CD8-positive, alpha-beta memory T cell (primary cell): ENCODE measurements around the gene PRR15L. TPM values are rescaled to one million over a fixed set of nuclear protein-coding genes. Genes with fewer than 3 reads are reported as not detected.
"Not testable (repeated sequence)": the region's sequence is repeated elsewhere in the genome, so short reads cannot be mapped to it uniquely, and the experiment has no call there.

Experiments used
- CTCF ChIA-PET: fragments of 350-600 bp; sonication (Branson Sonifier 250); formaldehyde crosslinking; loops from one replicate; lab custom pipeline; 2021; ENCODE audit warnings: antibody characterized with exemption; lab: Charles Lee
- POLR2A ChIA-PET: fragments of 350-600 bp; sonication (Branson Sonifier 250); formaldehyde crosslinking; loops from one replicate; lab custom pipeline; 2021; ENCODE audit warnings: antibody characterized with exemption; lab: Charles Lee
- DNase-seq, 5 donors: peaks; one replicate each; pipeline versions ENCODE4 v3.0.0 to v3.0.0-alpha.2; 2020 to 2022; ENCODE audit warnings: mixed read lengths in 1 of 5
- H3K27ac ChIP-seq: one replicate; pipeline ENCODE4 v1.7.0; 2013; ENCODE audit warnings: low read depth, mild to moderate bottlenecking, low read length, moderate library complexity
- H3K27me3 ChIP-seq: 2 replicates; pipeline ENCODE4 v1.7.0; 2013; ENCODE audit warnings: low read length, mild to moderate bottlenecking; ENCODE audit not compliant: insufficient read depth, poor library complexity, severe bottlenecking
- H3K36me3 ChIP-seq: 2 replicates; pipeline ENCODE4 v1.7.0; 2013; ENCODE audit warnings: mild to moderate bottlenecking, low read length, moderate library complexity; ENCODE audit not compliant: insufficient read depth
- H3K4me1 ChIP-seq: 2 replicates; pipeline ENCODE4 v1.7.0; 2013; ENCODE audit warnings: mild to moderate bottlenecking, low read length, moderate library complexity; ENCODE audit not compliant: insufficient read depth
- H3K4me3 ChIP-seq: 2 replicates; pipeline ENCODE4 v1.7.0; 2013; ENCODE audit warnings: mild to moderate bottlenecking, low read length
- H3K9me3 ChIP-seq: 2 replicates; pipeline ENCODE4 v1.7.0; 2013; ENCODE audit warnings: mild to moderate bottlenecking, low read length
- H3K27ac Mint-ChIP-seq, 8 donors: one replicate each; pipeline ENCODE4 v1.8.0; 2020 to 2021; ENCODE audit warnings: mixed read lengths in 8 of 8, mild to moderate bottlenecking in 6 of 8, inconsistent platforms in 3 of 8, moderate library complexity in 3 of 8
- H3K27me3 Mint-ChIP-seq, 2 donors: one replicate each; pipeline ENCODE4 v1.8.0; 2020 to 2021; ENCODE audit warnings: mixed read lengths in 2 of 2, mild to moderate bottlenecking in 1 of 2, moderate library complexity in 1 of 2
- H3K36me3 Mint-ChIP-seq, 3 donors: one replicate each; pipeline ENCODE4 v1.8.0; 2020 to 2021; ENCODE audit warnings: mixed read lengths in 3 of 3, inconsistent platforms in 1 of 3, mild to moderate bottlenecking in 1 of 3
- H3K4me1 Mint-ChIP-seq, 3 donors: one replicate each; pipeline ENCODE4 v1.8.0; 2020 to 2021; ENCODE audit warnings: mixed read lengths in 3 of 3, inconsistent platforms in 1 of 3, mild to moderate bottlenecking in 1 of 3
- H3K4me3 Mint-ChIP-seq, 7 donors: one replicate each; pipeline ENCODE4 v1.8.0; 2020 to 2021; ENCODE audit warnings: mixed read lengths in 7 of 7, mild to moderate bottlenecking in 6 of 7, moderate library complexity in 4 of 7, inconsistent platforms in 2 of 7
- H3K9me3 Mint-ChIP-seq, 5 donors: one replicate each; pipeline ENCODE4 v1.8.0; 2020 to 2022; ENCODE audit warnings: mixed read lengths in 5 of 5, mild to moderate bottlenecking in 3 of 5, moderate library complexity in 2 of 5, inconsistent platforms in 1 of 5
- polyA plus RNA-seq: library from polyadenylated mRNA; unstranded; fragments of 300-500 nt; fragmentation: Illumina TruSeq; gene quantifications from one replicate; pipeline ENCODE4 v1.2.3, GENCODE V29; 2021
- total RNA-seq, 2 experiments: library from RNA; stranded (reverse); gene quantifications; one replicate each; pipeline ENCODE4 v1.2.3, GENCODE V29; 2021

Gene PRR15L, protein sequence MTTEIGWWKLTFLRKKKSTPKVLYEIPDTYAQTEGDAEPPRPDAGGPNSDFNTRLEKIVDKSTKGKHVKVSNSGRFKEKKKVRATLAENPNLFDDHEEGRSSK
- total RNA-seq, result not detected
- polyA plus RNA-seq, result not detected

DNA sequence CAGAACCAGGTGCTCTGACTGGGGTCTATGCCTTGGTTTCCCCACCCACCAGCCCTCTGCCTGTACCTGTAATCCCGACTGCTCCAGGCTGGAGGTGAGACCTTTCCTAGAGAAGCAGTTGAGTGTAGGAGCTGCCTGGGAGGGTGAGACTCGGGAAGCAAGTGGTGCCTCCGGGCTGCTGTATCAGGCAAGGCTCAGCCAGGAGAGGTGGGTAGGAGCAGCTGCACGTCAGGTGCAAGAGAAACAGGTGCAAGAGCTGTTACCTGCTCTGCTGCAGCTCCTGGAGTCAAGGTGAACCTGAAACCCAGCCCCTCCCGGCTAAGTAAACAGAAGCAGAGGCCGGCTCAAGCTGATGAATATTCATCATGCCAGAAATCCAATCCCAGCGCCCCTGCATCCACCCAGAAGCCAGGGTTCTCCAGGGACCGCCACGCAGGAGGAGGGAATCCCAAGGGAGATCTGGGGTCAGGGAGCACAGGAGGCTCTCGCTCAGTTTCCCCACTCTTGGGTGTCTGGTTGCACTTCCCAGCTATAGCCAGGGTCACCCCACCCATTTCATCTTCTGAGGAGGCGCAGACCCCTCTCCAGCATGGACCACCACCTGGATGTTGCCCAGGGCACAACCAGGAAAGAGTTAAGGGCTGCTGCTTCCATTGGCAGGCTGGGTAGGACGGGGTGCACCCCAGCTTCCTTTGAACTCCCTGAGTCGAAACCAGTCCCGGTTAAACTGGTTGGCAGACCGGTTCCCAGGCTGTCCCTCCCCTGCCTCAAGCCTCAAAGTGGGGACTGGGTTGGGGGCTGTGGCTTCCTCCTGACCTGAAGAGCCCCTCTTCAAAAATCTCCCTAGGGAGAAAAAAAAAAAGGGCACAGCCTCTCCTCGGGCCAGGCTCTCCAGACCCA lies at the start of gene PRR15L:
TSS of gene PRR15L (minus strand) at position 293 of the 900 bp plus-strand sequence. CDS start 4,649 bp downstream, outside the sequence.
- Mint-ChIP-seq H3K27me3 (peaks cover 0 to 1% of the 10 kb centered on the region in 2 donors), H3K9me3 (no peaks in the 10 kb centered on the region), H3K4me3 (no peak within 1 kb of the TSS), H3K4me1 (no peaks in the 10 kb centered on the region), H3K36me3 (peaks cover 0 to 4% (median 1%) of the 10 kb centered on the region in 3 donors), H3K27ac (peak within 1 kb of the TSS in 2 of 8 donors; percentile 36 to 50)
- Histone ChIP-seq H3K27ac (no peak within 1 kb of the TSS), H3K4me1 (no peaks in the 10 kb centered on the region), H3K9me3 (no peaks in the 10 kb centered on the region), H3K27me3 (no peaks in the 10 kb centered on the region), H3K4me3 (no peak within 1 kb of the TSS), H3K36me3 (no peaks in the 10 kb centered on the region)
- CTCF ChIA-PET, result interaction anchor here (1.3 to 17.2 kb wide), 4 partner anchors 9 to 13 kb away, joined by 3 to 191 read pairs (median 14); partner anchors contain the start of gene CDK5RAP3
- POLR2A ChIA-PET, result no interaction called here
- DNase-seq, result peak in 1 of 5 donors; percentile 35

- H3K4me1 ChIP-seq, result peaks cover 8% of the 10 kb centered on the region
- peaks cover 11% of the 10 kb centered on the region for H3K27me3 ChIP-seq
- CTCF ChIA-PET, result no interaction called here
- DNase-seq, result no peak
- POLR2A ChIA-PET, result no interaction called here
- Mint-ChIP-seq H3K27ac (no peak overlapping the region), H3K4me1 (peaks cover 6 to 11% (median 10%) of the 10 kb centered on the region in 3 donors), H3K9me3 (no peaks in the 10 kb centered on the region), H3K27me3 (peaks cover 30 to 47% of the 10 kb centered on the region in 2 donors), H3K36me3 (no peaks in the 10 kb centered on the region), H3K4me3 (no peak overlapping the region)
- no peaks in the 10 kb centered on the region for H3K9me3 ChIP-seq
- H3K36me3 ChIP-seq, result no peaks in the 10 kb centered on the region
- H3K4me3 ChIP-seq, result no peak overlapping the region
- no peak overlapping the region for H3K27ac ChIP-seq
These were observed 49.4 kb upstream of the PRR15L start for GRCh38 chr17:48006936-48007709.

DNA sequence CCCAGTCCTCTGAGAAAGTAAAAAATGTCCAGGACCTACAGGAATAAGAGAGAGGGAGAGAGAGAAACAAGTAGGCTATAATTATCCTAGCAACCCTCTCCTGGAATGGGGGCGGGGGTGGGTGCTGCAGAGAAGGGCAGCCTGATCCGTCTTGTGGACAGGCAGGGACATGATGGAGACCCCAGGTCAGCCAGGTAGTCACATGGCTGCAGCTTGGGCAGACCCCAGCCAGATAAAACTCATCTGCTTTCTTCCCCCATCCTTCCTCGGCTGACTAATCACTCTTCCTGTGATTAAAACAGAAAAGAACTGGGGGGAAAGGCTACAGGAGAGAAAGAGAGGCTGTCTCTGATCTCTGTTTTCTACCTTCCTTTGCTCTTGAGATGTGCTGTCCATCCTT lies 47.3 kb upstream of the PRR15L start:
- Mint-ChIP-seq H3K27ac (no peak overlapping the region), H3K4me1 (no peaks in the 10 kb centered on the region), H3K27me3 (peaks cover 19 to 34% of the 10 kb centered on the region in 2 donors), H3K36me3 (no peaks in the 10 kb centered on the region), H3K9me3 (no peaks in the 10 kb centered on the region), H3K4me3 (no peak overlapping the region)
- no peaks in the 10 kb centered on the region for H3K9me3 ChIP-seq
- H3K27me3 ChIP-seq, result peaks cover under 1% of the 10 kb centered on the region
- no peak overlapping the region for H3K27ac ChIP-seq
- no peak overlapping the region for H3K4me3 ChIP-seq
- H3K4me1 ChIP-seq, result no peaks in the 10 kb centered on the region
- CTCF ChIA-PET, result no interaction called here
- POLR2A ChIA-PET, result no interaction called here
- no peaks in the 10 kb centered on the region for H3K36me3 ChIP-seq
- no peak for DNase-seq

- DNase-seq, result no peak
- POLR2A ChIA-PET, result no interaction called here
- Mint-ChIP-seq H3K36me3 (no peaks in the 10 kb centered on the region), H3K9me3 (no peaks in the 10 kb centered on the region), H3K4me3 (no peak overlapping the region), H3K27me3 (peaks cover 13 to 26% of the 10 kb centered on the region in 2 donors), H3K27ac (peak overlapping the region in 1 of 8 donors; percentile 72), H3K4me1 (no peaks in the 10 kb centered on the region)
- Histone ChIP-seq H3K4me3 (no peak overlapping the region), H3K27me3 (no peaks in the 10 kb centered on the region), H3K27ac (no peak overlapping the region), H3K9me3 (no peaks in the 10 kb centered on the region), H3K36me3 (no peaks in the 10 kb centered on the region), H3K4me1 (no peaks in the 10 kb centered on the region)
- CTCF ChIA-PET, result interaction anchor here (1.8 kb wide), 1 partner anchor 33 kb away, joined by 4 read pairs; the partner anchor contains the start of gene CDK5RAP3
These were observed 45.9 kb upstream of the PRR15L start for GRCh38 chr17:48003417-48004151.

GRCh38 chr17:48002916-48003416 lies 45.3 kb upstream of the PRR15L start:
- ChIA-PET POLR2A (no interaction called here), CTCF (interaction anchor here (1.8 kb wide), 1 partner anchor 32 kb away, joined by 4 read pairs; the partner anchor contains the start of gene CDK5RAP3)
- H3K36me3 ChIP-seq, result no peaks in the 10 kb centered on the region
- peak overlapping the region; percentile 69 for H3K27ac ChIP-seq
- H3K4me1 ChIP-seq, result no peaks in the 10 kb centered on the region
- Mint-ChIP-seq H3K4me1 (no peaks in the 10 kb centered on the region), H3K9me3 (no peaks in the 10 kb centered on the region), H3K4me3 (no peak overlapping the region), H3K36me3 (no peaks in the 10 kb centered on the region), H3K27me3 (peaks cover 12 to 24% of the 10 kb centered on the region in 2 donors), H3K27ac (peak overlapping the region in 3 of 8 donors; percentile 12 to 89 (median 21))
- no peaks in the 10 kb centered on the region for H3K27me3 ChIP-seq
- no peak for DNase-seq
- H3K4me3 ChIP-seq, result no peak overlapping the region
- H3K9me3 ChIP-seq, result no peaks in the 10 kb centered on the region

DNA sequence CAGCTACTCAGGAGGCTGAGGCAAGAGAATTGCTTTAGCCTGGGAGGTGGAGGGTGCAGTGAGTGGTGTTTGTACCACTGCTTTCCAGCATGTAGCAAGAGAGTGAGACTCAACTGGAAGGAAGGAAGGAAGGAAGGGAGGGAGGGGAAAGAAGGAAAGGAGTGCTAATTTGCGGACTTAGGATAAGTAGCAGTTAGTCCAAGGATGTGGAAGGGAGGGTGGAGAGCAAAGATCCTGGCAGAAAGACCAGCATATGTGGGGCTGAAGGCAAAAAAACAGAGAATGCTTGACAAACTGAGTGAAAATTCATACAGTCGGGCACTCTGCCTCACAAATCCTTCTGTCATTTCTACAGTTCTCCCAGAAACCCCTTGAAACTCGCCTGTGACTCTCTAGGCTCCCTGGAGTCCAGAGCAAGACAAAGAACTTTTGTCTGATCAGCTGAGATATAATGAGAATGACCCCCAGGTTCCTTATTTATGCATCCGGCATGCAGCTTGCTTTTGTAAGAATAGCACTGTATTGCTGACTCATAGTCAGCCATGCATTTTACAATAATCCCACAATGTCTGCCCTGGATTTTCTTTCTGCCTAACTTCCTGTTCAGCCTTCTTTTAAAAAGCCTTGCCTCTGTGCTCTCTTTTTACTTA lies 44.7 kb upstream of the PRR15L start:
- Histone ChIP-seq H3K27ac (peak overlapping the region; percentile 69), H3K4me3 (no peak overlapping the region), H3K36me3 (no peaks in the 10 kb centered on the region), H3K9me3 (no peaks in the 10 kb centered on the region), H3K4me1 (no peaks in the 10 kb centered on the region), H3K27me3 (no peaks in the 10 kb centered on the region)
- DNase-seq, result no peak
- H3K9me3 Mint-ChIP-seq, result no peaks in the 10 kb centered on the region
- CTCF ChIA-PET, result no interaction called here
- peaks cover 8 to 25% of the 10 kb centered on the region in 2 donors for H3K27me3 Mint-ChIP-seq
- peak overlapping the region in 1 of 8 donors; percentile 89 for H3K27ac Mint-ChIP-seq
- POLR2A ChIA-PET, result no interaction called here
- H3K36me3 Mint-ChIP-seq, result no peaks in the 10 kb centered on the region
- H3K4me1 Mint-ChIP-seq, result no peaks in the 10 kb centered on the region
- no peak overlapping the region for H3K4me3 Mint-ChIP-seq

DNA sequence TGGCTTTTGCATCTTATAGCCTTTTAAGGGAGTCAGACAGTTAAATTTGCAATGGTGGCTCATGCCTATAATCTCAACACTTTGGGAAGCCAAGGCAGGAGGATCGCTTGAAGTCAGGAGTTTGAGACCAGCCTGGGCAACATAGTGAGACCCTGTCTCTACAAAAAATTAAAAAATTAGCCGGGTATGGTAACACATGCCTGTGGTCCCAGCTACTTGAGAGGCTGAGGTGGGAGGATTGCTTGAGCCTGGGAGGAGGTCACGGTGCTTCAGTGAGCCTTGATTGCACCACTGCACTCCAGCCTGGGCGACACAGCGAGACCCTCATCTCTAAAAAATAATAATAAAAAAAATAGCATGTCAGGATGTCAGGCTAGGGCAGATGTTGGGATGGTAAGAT lies 44.0 kb upstream of the PRR15L start:
- H3K4me1 Mint-ChIP-seq, H3K4me1 ChIP-seq, H3K4me3 Mint-ChIP-seq, CTCF ChIA-PET, H3K9me3 ChIP-seq, H3K36me3 ChIP-seq, H3K27ac Mint-ChIP-seq, H3K9me3 Mint-ChIP-seq, H3K4me3 ChIP-seq, DNase-seq, POLR2A ChIA-PET, H3K36me3 Mint-ChIP-seq, H3K27me3 ChIP-seq: not testable (repeated sequence)
- peaks cover 7 to 19% of the 10 kb centered on the region in 2 donors for H3K27me3 Mint-ChIP-seq
- H3K27ac ChIP-seq, result peak overlapping the region; percentile 69
